ENCODE data around the gene ROCK2.

The ROCK2 gene

GRCh38 chr2:11158916-11159573 lies 185.4 kb downstream of the ROCK2 start:
- in situ Hi-C loops (cut with HindIII; ENCODE audit: low sequenced_read_pairs): no loop called here

- in situ Hi-C loops (cut with HindIII; ENCODE audit: low sequenced_read_pairs): no loop called here
Measured at GRCh38 chr2:11157731-11158130, 186.7 kb downstream of the ROCK2 start.

DNA sequence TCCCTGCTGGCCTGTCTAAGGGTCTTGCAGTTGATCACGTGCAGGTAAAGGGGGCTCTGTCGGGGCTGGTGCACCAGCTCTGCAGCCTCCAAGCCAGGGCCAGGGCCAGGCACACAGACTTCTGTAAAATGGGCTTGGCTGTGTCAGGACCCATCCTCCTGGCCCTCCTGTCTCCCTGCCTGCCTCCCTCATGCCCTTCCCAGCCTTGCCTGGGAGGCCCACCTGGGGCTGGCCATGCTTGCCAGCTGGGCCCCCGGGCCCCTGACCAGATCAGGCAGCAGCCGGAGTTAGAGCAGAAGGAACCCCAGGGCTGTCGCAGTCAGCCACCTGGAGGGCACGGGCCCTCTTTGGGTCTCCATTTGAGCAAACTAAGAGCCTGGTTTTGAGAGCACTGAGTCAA lies 187.1 kb downstream of the ROCK2 start:
- in situ Hi-C loops (cut with HindIII; ENCODE audit: low sequenced_read_pairs): no loop called here

DNA sequence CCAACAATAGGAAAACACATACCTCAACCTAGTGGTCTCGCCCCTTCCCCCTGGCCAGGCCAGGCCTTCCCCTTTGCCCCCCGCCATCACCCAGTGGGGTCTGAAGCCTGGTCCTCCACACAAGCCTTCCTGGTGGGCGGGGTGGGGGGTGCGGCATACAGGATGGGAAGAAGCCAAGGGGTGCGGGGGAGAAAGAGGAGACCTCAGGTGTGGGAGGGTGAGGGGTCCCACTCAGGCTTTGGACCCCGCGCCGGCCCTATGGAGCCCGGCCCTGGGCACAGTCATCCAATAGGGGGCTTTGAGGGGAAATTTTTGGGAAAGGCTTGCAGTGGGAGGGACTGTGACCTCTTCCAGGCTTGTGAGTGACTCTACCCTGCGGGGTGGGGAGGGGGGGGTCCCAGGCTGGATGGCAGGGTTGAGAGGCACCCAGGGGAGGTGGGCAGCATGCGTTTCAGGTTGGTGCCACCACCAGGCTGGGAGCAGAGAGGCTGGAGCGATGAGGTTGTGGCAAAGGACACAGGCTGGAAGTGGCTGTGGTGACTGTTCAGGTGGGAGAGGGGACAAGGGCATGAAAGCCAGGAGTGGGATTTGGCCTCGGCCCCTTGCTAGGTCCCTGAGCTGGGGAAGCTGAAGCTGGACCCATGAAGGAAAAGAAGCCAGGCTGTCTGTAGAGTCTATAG lies 187.9 kb downstream of the ROCK2 start:
- in situ Hi-C loops (cut with HindIII; ENCODE audit: low sequenced_read_pairs): no loop called here

DNA sequence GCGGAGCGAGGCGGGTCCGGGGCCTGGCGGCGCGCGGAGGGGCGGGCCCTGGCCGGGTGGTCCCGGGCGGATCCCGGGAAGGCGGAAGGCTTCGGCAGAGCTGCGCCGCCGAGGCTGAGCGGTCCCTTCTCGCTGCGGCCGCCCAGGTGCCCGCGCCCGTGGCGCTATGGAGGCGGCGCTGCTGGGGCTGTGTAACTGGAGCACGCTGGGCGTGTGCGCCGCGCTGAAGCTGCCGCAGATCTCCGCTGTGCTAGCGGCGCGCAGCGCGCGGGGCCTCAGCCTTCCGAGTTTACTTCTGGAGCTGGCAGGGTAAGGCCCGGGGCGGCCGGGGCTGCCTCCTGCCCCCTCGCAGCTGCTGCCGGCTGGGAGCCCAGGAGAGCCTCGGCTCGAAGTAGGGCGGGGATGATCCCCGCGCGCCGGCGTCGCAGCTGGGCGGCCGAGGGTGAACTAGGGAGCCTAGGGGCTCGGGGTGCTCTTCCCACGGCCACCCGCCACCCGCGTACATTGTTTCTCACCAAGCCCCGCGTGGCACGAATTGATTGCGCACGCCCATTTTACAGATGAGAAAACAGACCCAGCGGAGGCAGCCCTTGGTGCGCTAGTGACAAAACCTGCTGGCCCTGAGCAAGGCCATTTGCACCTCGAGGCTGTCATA lies 188.9 kb downstream of the ROCK2 start, which contains the start of gene SLC66A3:
TSS of gene SLC66A3 (plus strand) at position 87 of the 655 bp plus-strand sequence. CDS start at position 167, 80 bp downstream.
- in situ Hi-C loops (cut with HindIII; ENCODE audit: low sequenced_read_pairs): no loop called here

- in situ Hi-C loops (cut with HindIII; ENCODE audit: low sequenced_read_pairs): no loop called here
Measured at GRCh38 chr2:11154923-11155380, 189.5 kb downstream of the ROCK2 start.

GRCh38 chr2:11154016-11154922 lies 190.2 kb downstream of the ROCK2 start:
- in situ Hi-C loops (cut with HindIII; ENCODE audit: low sequenced_read_pairs): no loop called here

DNA sequence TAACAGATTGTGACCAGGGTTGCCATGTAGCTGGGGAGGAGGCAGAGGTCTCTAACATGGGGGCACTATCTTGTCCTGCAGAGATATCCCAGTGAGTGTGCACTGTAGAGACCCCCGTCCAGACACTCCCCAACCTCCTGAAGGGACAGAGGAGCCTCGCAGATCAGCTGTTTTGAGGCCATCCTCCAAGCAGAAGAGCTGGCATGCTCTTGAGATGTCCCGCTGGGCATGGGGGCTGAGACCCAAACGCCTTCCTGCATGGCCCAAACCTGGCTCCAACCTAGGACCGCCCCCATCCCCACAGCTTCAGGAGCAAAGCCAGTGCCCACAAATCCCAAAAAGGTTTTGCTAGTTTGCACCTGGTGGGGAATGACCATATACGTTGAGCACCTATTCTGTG lies 191.8 kb downstream of the ROCK2 start:
- in situ Hi-C loops (cut with HindIII; ENCODE audit: low sequenced_read_pairs): no loop called here

- in situ Hi-C loops (cut with HindIII; ENCODE audit: low sequenced_read_pairs): no loop called here
Measured at GRCh38 chr2:11147263-11147662, 197.2 kb downstream of the ROCK2 start.

DNA sequence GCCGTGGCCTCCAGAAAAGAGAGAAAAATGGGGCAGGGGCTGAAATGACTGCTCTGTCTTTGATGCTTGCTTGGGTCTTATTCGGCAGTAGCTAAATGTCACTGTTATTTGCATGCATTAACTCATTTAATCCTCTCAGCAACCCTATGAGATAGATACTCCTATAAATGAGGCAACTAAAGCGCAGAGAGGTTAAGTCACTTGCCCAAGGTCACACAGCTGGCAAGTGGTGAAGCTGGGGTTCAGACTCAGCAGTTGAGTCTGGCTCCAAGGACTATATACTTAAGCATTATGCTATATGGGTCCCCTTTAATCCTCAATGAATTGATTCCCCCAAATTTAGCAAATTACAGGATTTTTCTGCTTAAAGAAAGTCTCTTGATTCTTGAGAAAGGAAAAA lies 198.4 kb downstream of the ROCK2 start:
- in situ Hi-C loops (cut with HindIII; ENCODE audit: low sequenced_read_pairs): no loop called here

DNA sequence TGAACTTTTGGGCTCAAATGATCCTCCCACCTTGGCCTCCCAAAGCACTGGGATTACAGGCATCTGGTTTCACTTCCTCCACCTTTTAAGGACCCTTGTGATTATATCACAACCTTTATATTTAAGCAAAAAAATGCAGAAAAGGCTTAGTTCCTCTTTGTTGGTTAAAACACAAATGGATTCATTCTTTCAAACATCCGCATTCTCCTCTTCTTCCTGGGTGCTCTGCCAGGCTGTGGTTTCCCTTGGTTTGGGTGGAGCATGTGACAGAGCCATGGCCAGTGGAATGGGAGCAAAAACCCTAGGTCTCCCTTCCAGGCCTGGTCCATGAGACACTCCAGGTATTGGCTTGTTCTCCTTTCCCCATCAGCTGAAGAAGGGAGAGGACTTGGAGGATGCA lies 199.1 kb downstream of the ROCK2 start:
- in situ Hi-C loops (cut with HindIII; ENCODE audit: low sequenced_read_pairs): no loop called here

DNA sequence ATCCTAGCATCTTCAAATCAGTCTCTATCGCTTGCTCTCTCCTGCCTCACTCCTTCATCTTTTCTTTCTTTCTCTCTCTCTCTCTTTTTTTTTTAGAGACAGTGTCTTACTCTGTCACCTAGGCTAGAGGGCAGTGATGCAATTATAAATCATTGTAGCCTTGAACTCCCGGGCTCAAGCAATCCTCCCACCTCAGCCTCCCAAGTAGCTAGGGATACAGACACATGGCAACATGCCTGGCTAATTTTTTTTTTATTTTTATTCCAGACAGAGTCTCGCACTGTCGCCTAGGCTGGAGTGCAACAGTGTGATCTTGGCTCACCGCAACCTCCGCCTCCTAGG lies 199.7 kb downstream of the ROCK2 start:
- in situ Hi-C loops (cut with HindIII; ENCODE audit: low sequenced_read_pairs): no loop called here

DNA sequence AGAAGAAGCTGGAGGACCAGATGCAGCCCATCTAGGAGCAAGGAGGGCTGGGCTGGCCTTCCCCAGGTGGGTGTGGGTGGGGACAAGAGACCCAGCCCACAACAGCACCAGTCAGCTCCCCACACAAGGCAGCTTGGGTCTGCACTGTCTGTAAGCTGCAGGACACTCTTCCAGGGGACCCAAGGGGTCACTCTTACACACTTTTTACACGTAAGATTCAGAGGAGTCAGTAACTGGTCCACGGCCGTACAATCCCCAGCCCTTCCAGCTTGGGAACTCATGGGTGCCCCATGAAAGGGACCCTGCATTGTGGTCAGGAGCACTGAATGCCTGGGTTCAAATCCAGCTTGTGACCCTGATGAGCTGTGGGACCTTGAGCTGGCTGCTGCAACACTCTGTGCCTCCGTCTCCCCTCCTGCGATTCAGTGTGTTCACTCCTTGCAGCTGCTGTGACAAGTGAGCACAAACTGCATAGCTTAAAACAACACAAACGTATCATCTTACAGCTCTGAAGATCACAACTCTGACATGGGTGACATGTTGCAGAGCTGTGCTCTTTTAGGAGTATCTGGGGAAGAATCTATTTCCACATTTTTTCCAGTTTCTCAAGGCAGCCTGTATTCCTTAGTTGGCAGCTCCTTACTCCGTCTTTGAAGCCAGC lies 200.2 kb downstream of the ROCK2 start:
- in situ Hi-C loops (cut with HindIII; ENCODE audit: low sequenced_read_pairs): no loop called here

DNA sequence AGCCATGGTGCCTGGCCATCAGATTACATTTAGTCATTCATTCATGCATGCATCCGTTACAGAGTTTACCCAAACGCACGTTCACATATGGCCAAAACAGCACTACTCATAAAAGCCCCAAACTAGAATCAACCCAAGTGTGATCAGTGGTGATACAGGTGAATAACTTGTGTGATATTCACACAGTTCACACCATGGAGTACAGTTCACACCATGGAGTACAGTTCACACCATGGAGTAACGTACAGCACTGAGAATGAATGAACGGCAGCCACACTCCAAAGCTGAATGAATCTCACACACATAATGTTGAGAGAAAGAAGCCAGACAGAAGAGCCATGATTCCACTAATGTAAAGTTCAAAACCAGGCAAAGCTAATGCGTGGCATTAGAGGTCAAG lies 201.4 kb downstream of the ROCK2 start:
- in situ Hi-C loops (cut with HindIII; ENCODE audit: low sequenced_read_pairs): no loop called here

DNA sequence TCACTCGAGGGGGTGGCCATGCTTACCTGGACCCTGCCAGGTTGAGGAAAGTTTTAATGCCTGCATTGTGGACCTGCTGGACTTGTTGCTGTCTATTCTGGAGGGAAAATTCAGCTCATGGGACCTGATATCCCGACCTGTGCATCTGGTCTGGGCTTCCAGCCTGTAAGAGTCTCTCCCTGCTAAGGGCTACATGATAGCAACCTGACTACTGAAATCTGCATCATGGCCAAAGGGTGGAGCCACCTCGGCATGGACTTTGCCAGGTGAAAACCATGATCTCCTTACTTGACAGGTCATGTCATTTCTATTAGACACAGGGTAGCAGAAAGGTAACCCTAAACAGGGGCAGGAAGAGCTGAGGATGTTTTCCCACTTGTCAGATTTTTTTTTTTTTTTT lies 202.1 kb downstream of the ROCK2 start:
- in situ Hi-C loops (cut with HindIII; ENCODE audit: low sequenced_read_pairs): no loop called here

- in situ Hi-C loops (cut with HindIII; ENCODE audit: low sequenced_read_pairs): no loop called here
Measured at GRCh38 chr2:11141319-11141718, 203.1 kb downstream of the ROCK2 start.

- in situ Hi-C loops (cut with HindIII; ENCODE audit: low sequenced_read_pairs): no loop called here
Measured at GRCh38 chr2:11140492-11140891, 203.9 kb downstream of the ROCK2 start.

DNA sequence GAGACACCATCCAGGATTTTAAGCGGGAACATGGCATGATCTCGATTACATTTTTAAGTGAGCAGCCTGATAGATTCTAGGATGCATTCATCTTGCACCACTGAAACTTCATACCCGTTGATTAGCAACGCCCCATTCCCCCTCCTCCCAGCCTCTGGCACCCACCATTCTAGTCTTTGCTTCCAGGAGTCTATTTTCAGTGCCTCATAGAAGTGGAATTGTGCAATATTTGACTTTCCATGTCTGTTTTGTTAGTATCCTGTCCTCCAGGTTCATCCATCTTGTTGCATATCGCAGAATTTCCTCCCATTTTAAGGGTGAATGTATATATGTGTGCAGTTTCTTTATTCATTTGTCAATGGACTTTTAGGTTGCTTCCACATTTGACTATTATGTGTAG lies 210.1 kb downstream of the ROCK2 start:
- in situ Hi-C loops (cut with HindIII; ENCODE audit: low sequenced_read_pairs): loop anchor here (5.0 kb wide), 1 partner anchor 312 kb away; no protein-coding TSS in a partner anchor

DNA sequence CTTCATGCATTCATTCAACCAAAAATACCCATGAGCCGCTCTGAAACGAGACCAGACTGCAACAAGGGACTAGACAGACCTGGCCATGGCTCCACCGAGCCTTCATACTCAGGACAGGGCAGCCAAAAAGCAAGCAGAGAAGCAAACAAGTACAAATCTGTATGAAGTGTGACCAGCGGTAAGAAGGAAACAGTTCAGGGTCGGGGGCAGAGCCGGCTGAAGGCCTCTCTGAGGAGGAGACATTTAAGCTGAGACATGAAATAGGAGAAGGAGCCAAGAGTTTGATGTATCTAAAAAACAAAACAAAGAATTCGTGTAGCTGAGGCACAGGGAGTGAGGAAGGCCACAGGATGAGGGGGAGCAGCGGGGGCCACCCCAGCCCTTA lies 210.5 kb downstream of the ROCK2 start:
- in situ Hi-C loops (cut with HindIII; ENCODE audit: low sequenced_read_pairs): loop anchor here (5.0 kb wide), 1 partner anchor 312 kb away; no protein-coding TSS in a partner anchor

- in situ Hi-C loops (cut with HindIII; ENCODE audit: low sequenced_read_pairs): loop anchor here (5.0 kb wide), 1 partner anchor 311 kb away; no protein-coding TSS in a partner anchor
Measured at GRCh38 chr2:11133238-11133935, 211.0 kb downstream of the ROCK2 start.
